HT1080 (cell line): ENCODE measurements around the gene AAK1. TPM values are rescaled to one million over a fixed set of nuclear protein-coding genes. Genes with fewer than 3 reads are reported as not detected.

ENCODE experiments used
- small RNA-seq: library from RNA; depleted of rRNA; stranded (forward); fragments of <200 nt; gene quantifications from one replicate; pipeline ENCODE3, GENCODE V24; 2014
- total RNA-seq: library from RNA; depleted of rRNA; stranded (reverse); fragments of >200 nt; shearing (Covaris generic); gene quantifications from 2 replicates; pipeline ENCODE4 v1.2.3, GENCODE V29; 2014; rRNA removed

The AAK1 gene
- total RNA-seq, 1 experiment from 2014 or later: 37.4 TPM

Small RNAs within 50 kb of the gene (small RNA-seq; reads per million reads assigned to genes)
- not detected for gene RN7SL604P
- not detected for gene SNORA36C

Other genes starting within 250 kb of the AAK1 start
- 41.8 and 50.4 TPM in 2 replicates for gene NFU1, start 206.3 kb downstream of the AAK1 start, total RNA-seq
- gene ANXA4, start 98.4 kb upstream of the AAK1 start, total RNA-seq: 24.6 and 36.2 TPM in 2 replicates
- gene GMCL1, start 185.9 kb upstream of the AAK1 start, total RNA-seq: 8.2 and 11.0 TPM in 2 replicates